HG02610 (cell line): ENCODE results near the gene UBC.

Experiments
- ATAC-seq: cut with Tn5 transposase; IDR thresholded peaks from one replicate; pipeline ENCODE4 v1.9.1; 2021; ENCODE audit warnings: mild to moderate bottlenecking, moderate library complexity; ENCODE audit not compliant: unreplicated experiment

UBC gene

DNA sequence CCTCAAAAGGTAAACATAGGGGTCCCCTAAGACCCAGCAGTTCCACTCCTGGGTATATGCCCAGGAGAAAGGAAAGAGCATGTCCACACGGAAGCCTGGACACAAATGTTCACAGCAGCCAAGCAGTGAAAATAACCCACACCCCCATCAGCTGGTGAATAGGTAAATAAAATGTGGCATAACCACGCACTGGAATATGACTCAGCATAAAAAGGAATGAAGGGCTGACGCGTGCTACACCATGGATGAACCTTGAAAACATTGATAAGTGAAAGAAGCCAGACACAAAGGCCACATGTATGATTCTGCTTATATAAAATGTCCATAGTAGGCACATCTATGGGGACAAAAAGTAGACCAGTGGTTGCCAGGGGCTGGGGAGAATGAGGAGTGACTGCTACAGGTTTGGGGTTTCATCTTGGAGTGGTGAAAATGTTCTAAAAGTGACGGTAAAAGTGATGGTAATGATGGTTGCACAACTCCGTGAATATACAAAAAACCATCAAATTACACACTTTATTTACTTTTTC, 47.0 kb downstream of the UBC start:
- ATAC-seq: no peak

DNA sequence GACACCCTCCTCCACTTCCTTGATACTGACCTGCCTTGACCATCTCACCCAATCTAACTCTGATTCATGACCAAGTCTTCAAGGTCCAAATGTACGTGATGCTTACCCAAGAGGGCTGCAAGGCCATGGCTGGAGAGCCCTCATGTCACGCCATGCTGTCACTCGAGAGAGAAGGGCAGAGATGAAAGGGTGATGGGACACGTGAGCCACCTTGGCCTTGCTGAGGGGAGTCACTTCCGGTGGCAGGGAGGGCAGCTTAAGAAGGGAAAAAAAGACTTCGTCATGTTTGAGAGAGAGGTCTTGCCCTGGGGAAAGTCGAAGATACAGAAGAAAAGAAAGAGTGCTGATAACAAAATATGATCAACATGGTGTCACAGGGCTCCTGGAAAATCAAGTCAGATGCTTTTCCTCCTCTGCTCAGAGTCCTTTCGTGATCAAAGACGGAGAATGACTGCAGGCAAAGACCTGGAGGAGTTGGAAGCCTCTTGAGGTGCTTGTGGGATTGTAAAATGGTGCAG, 47.5 kb downstream of the UBC start:
- no peak for ATAC-seq

DNA sequence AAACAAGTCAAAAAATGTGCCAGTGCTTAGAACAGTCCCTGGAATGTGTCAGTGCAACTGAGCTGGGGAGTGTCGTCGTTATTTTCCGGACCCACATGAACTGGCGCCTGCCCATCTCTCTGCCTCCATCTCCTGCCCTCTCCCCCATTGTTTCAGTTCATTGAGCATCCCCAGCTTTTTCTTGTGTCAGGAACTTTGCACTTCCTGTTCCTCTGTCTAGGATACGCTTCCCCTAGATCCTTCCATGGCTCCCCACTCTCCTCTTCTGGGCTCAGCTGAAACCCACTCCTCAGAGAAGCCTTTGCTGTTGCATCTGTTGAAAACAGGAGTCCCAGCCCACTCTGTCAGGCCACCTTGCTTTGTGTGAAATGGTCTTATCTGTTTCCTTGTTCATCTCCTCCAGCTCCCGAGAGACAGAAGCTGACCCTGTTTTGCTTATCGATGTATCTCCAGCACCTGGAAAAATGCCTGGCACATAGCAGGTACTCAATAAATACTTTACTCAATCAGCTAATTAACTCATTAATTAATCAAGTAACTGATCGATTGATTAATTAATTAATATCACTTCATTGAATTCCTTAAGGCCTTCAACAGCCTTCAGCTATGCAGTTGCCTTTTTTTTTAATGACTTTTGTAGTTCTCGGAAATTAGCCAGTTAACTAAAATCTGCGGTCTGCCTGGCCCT, 48.1 kb downstream of the UBC start:
- ATAC-seq: no peak

DNA sequence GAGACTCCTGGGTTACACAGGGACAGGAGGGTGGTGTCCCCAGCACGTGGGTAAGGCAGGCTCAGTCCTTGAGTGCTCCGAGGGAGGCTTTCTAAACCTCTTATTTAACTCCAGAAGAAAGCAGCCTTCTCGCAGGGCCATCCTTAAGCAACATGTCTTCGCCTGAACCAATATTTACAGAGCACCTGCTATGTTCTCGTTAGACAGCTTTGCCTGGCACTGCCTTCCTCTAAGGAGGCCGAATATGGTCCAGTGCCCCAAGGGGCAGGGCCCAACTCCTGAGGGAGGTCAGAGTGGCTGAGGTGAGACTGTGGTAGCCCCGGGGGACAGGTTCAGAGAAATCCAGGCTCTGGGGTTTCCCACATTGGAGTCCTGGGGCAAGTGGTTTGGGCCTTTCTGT, 48.7 kb downstream of the UBC start:
- no peak for ATAC-seq

GRCh38 chr12:124864326-124864752, 50.1 kb downstream of the UBC start:
- ATAC-seq: no peak

GRCh38 chr12:124863416-124864325, 50.8 kb downstream of the UBC start, which contains the start of gene SCARB1:
SCARB1 (minus strand) TSS chr12:124863864; CDS start chr12:124863720, 144 bp downstream.
- ATAC-seq: peak; percentile 70

DNA sequence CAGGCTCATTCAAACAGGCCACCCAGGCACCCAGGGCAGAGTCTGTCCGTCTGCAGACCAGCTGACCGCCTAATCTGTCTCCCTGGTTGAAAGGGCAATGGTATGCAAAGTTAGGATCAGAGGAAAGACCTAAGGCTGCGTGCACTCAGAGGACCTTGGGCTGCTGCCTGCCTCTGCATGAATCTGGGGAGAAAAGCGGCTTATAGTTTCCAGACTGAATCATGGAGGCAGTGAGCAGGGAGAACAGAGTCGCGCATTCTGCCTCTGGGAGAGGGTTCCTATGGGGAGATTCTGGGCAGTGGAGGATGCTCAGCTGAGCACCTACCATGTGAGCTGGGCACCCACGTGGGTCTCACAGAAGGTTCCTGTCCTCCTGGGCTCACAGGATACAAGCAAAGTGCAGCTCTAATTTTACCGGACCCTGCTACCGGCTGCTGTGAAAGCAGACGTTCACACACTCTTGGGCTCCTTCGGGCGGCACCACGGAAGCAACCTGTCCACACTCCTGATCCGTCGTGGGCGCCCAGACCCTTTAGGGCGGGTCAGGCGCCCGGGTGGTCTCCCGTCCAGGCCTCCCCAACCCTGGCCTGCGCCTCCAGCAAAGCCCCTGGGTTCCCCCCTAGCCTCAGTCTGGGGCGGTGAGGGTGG, 51.6 kb downstream of the UBC start:
- peak; percentile 21 for ATAC-seq

- peak; percentile 49 for ATAC-seq
Observed at GRCh38 chr12:124861898-124862676, 52.4 kb downstream of the UBC start.
